Activated T-helper 2 cell treated with anti-CD3 and anti-CD28 coated beads, Interferon-gamma antibody, Interleukin-2, Interleukin-4, amounts not matched to agents 10 μg/mL and 5 μg/mL and 100 μg/mL, durations not matched to agents 14 hours and 24 hours and 36 hours (primary cell): ENCODE data around the gene DLGAP4. TPM values are rescaled to one million over a fixed set of nuclear protein-coding genes. Genes with fewer than 3 reads are reported as not detected.

Experiments used
- DNase-seq: peaks from one replicate; pipeline ENCODE4 v3.0.0; 2021; ENCODE audit warnings: low spot score
- H3K27ac Mint-ChIP-seq: one replicate; pipeline ENCODE4 v1.8.0; 2021; ENCODE audit warnings: mixed read lengths
- H3K27me3 Mint-ChIP-seq: one replicate; pipeline ENCODE4 v1.8.0; 2021; ENCODE audit warnings: low read depth, mixed read lengths
- H3K36me3 Mint-ChIP-seq: one replicate; pipeline ENCODE4 v1.8.0; 2021; ENCODE audit warnings: low read depth, mixed read lengths
- H3K4me1 Mint-ChIP-seq: one replicate; pipeline ENCODE4 v1.8.0; 2021; ENCODE audit warnings: low read depth, mixed read lengths
- H3K4me3 Mint-ChIP-seq: one replicate; pipeline ENCODE4 v1.8.0; 2021; ENCODE audit warnings: low read depth, mild to moderate bottlenecking, moderate library complexity, mixed read lengths
- H3K9me3 Mint-ChIP-seq: one replicate; pipeline ENCODE4 v1.8.0; 2021; ENCODE audit warnings: mixed read lengths
- intact Hi-C: fragments of 100-400 bp; cut with micrococcal nuclease; formaldehyde crosslinking; loops from one replicate; pipeline ENCODE4 v1.15.1; 2023
- total RNA-seq: library from RNA; stranded (reverse); gene quantifications from 2 replicates; pipeline ENCODE4 v1.2.3, GENCODE V29; 2022

DLGAP4 gene
- total RNA-seq, 1 donor from 2014 or later, result 37.4 TPM

DNA sequence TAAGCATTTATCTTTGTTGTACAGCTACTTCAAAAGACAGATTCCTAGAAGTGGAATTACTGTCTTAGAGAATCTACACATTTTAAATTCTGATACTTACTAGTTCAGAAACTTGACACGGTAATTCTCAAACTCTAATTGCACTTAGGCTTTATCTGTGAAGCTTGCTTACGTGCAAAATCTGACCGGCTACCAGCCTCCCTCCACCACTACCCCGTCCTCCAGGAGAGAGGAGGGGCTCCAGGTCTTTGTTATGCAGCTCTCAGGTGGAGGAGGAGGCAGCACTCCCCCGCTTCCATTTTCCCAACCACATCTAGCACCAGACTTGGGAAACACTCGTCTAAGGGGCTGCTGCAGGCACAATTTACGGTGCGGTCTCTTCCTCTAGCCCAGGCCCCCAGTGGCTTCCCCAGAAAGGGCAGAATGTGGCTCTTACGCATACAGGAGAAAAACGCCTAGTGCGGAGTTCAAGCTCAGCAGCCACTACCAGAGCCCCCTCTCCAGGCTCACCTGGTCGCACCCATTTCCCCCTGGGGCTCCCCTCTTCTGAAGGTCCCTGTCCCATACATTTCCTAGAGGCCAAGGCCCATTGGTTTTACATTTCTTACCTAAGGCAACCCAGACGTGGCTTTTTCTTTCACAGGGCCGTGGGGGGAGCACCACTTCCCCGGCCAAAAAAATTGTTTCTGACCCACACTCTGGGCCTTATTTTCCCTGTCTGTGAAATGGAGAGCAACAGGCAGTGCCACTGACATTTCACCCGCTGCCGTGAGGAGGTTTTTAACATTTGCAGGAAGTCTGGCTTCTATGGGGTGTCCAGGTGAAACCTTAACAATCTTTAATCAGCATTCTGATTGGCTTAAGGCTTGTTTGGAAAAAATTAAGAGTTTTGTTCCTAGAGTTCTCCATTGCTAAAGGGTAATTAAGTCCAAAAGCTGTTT lies 265.7 kb downstream of the DLGAP4 start:
- Mint-ChIP-seq H3K4me3 (peak overlapping the region; percentile 86), H3K9me3 (no peaks in the 10 kb centered on the region), H3K27me3 (no peaks in the 10 kb centered on the region), H3K4me1 (peaks cover 34% of the 10 kb centered on the region), H3K27ac (peak overlapping the region; percentile 99), H3K36me3 (peaks cover 22% of the 10 kb centered on the region)
- intact Hi-C loops, result loop anchor here (1.0 to 2.0 kb wide), 4 partner anchors 15 to 161 kb away; no protein-coding TSS in a partner anchor
- no peak for DNase-seq

DNA sequence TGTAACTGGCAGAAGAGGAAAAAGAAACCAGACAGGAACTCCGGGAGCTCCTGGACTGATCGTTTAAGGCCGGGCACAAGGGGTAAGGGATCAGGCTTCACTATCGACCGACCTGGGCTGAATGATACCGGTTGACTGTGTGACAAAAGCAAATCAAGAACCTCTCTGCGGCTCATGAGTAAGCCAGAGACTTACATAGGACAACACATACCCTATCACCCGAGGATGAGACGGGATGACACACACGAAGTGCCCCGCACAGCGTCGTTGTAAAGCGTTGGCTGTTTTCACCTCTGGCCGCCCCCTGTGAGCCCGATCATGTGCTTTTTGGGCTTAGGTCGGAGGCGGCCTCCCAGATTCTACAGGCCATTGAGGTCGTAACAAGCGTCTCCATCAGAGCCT lies 266.6 kb downstream of the DLGAP4 start:
- peak; percentile 56 for DNase-seq

GRCh38 chr20:36573103-36573797 lies 267.1 kb downstream of the DLGAP4 start, which contains the start of gene TGIF2:
TSS of gene TGIF2 (plus strand) at chr20:36573597. CDS start at chr20:36578775, 5,178 bp downstream.
- peak; percentile 78 for DNase-seq
- H3K36me3 Mint-ChIP-seq, result peaks cover 26% of the 10 kb centered on the region
- H3K27me3 Mint-ChIP-seq, result no peaks in the 10 kb centered on the region
- peak within 1 kb of the TSS; percentile 99 for H3K27ac Mint-ChIP-seq
- peaks cover 34% of the 10 kb centered on the region for H3K4me1 Mint-ChIP-seq
- H3K4me3 Mint-ChIP-seq, result peak within 1 kb of the TSS; percentile 97
- intact Hi-C loops, result loop anchor here (1.0 to 2.0 kb wide), 4 partner anchors 16 to 72 kb away; partner anchors contain the start of gene RAB5IF
- H3K9me3 Mint-ChIP-seq, result no peaks in the 10 kb centered on the region

More for the DNA sequence above, 266.6 kb downstream of the DLGAP4 start:
- Mint-ChIP-seq H3K36me3 (peaks cover 24% of the 10 kb centered on the region), H3K4me3 (peak overlapping the region; percentile 86), H3K9me3 (no peaks in the 10 kb centered on the region), H3K27me3 (no peaks in the 10 kb centered on the region), H3K4me1 (peaks cover 34% of the 10 kb centered on the region), H3K27ac (peak overlapping the region; percentile 99)
- intact Hi-C loops, result loop anchor here (1.0 to 2.0 kb wide), 5 partner anchors 16 to 161 kb away; partner anchors contain the start of gene RAB5IF

DNA sequence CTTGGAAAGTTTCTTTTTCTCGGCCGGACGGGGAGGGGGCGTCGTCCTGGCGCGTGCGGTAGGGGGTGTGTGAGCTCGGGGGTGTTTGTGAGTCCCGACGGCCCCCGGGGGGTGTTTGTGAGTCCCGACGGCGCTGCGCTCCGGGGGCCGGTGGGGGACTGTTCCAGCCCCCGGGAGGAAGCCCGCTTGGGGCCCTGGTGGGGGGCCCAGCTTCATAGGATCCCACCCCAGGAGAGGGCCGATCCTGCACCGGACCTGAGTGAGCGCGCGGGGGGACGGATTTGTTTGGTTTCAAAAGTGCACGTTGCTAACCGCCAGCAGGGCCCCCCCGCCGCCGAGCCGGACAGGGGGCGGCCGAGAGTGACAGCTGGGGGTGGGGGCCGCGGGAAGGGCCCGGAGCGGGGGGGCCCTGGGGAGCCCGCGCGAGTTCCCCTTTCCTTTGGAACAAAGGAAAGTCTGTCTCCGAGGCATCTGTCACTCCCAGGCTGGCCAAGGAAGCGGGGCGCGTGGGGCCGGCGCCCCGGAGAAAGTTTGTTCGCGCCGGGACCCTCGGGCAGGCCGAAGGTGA lies 267.7 kb downstream of the DLGAP4 start:
- Mint-ChIP-seq H3K4me1 (peaks cover 34% of the 10 kb centered on the region), H3K27ac (peak overlapping the region; percentile 55), H3K9me3 (no peaks in the 10 kb centered on the region), H3K27me3 (no peaks in the 10 kb centered on the region), H3K4me3 (peak overlapping the region; percentile 57), H3K36me3 (peaks cover 31% of the 10 kb centered on the region)
- DNase-seq, result no peak
- intact Hi-C loops, result loop anchor here (1.0 to 2.0 kb wide), 4 partner anchors 17 to 71 kb away; partner anchors contain the start of gene RAB5IF

GRCh38 chr20:36574366-36575135 lies 268.4 kb downstream of the DLGAP4 start:
- peaks cover 36% of the 10 kb centered on the region for H3K36me3 Mint-ChIP-seq
- no peaks in the 10 kb centered on the region for H3K9me3 Mint-ChIP-seq
- intact Hi-C loops, result loop anchor here (1.0 kb wide), 1 partner anchor 20 kb away; no protein-coding TSS in a partner anchor

DNA sequence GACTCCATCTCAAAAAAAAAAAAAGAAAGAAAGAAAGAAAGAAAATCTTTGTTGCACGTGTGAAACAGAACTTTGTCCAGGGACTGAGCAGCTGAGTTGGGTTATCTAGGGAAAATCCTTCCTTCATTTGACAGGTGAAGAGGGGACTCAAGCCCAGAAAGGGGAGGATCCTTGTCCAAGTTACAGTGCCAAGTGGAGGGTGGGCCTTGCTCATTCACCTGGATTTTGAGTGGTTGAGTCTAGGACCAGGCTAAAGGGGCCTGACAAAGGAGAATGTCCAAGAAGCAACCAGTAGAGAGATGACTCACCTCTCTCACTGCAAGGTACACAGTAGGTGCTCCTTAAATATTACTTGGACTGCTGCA lies 269.9 kb downstream of the DLGAP4 start:
- Mint-ChIP-seq H3K27ac (peak overlapping the region; percentile 98), H3K9me3 (no peaks in the 10 kb centered on the region), H3K4me1 (peaks cover 43% of the 10 kb centered on the region), H3K27me3 (no peaks in the 10 kb centered on the region), H3K36me3 (peaks cover 49% of the 10 kb centered on the region), H3K4me3 (peak overlapping the region; percentile 97)
- intact Hi-C loops, result no loop called here
- DNase-seq, result no peak

More at GRCh38 chr20:36574366-36575135, 268.4 kb downstream of the DLGAP4 start:
- no peaks in the 10 kb centered on the region for H3K27me3 Mint-ChIP-seq
- peak overlapping the region; percentile 97 for H3K4me3 Mint-ChIP-seq
- peak overlapping the region; percentile 98 for H3K27ac Mint-ChIP-seq
- peak; percentile 47 for DNase-seq
- H3K4me1 Mint-ChIP-seq, result peaks cover 35% of the 10 kb centered on the region

Other genes starting within 250 kb of the DLGAP4 start
- 0.41 and 0.46 TPM in 2 replicates for gene EPB41L1, start 151.6 kb upstream of the DLGAP4 start, total RNA-seq
- gene AAR2, start 69.9 kb upstream of the DLGAP4 start, total RNA-seq, result 27.1 and 28.5 TPM in 2 replicates
- gene MYL9, start 235.2 kb downstream of the DLGAP4 start, total RNA-seq, result 4.0 and 4.2 TPM in 2 replicates